ENCODE results near the gene PAK4. TPM values are rescaled to one million over a fixed set of nuclear protein-coding genes. Genes with fewer than 3 reads are reported as not detected.

PAK4 gene
- total RNA-seq, 1 donor from 2014 or later: 23.7 TPM

DNA sequence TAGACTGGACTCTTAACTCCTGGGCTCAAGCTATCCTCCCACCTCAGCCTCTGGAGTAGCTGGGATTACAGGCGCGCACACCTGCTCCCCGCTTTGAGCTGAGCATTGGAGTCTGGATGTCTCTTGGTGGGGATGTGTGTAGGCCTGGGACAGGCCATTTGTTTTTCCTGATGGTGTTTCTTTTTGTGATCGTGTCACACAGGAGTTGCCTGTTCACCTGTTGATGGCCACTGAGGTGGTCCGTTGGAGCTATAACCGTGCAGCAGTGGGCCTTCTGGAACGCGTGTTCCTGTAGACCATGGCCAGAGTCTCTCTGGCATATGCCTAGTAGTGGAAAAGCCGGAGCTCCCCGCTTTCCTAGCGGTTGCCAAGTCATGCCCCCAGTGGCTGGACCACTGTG lies 3.5 kb downstream of the PAK4 start:
- DNase-seq (ENCODE audit: low read depth): no peak
- H3K36me3 ChIP-seq (ENCODE audit: control insufficient read depth, insufficient read depth, low read length): no peaks in the 10 kb centered on the region
- TF ChIP-seq, protein P1, sequence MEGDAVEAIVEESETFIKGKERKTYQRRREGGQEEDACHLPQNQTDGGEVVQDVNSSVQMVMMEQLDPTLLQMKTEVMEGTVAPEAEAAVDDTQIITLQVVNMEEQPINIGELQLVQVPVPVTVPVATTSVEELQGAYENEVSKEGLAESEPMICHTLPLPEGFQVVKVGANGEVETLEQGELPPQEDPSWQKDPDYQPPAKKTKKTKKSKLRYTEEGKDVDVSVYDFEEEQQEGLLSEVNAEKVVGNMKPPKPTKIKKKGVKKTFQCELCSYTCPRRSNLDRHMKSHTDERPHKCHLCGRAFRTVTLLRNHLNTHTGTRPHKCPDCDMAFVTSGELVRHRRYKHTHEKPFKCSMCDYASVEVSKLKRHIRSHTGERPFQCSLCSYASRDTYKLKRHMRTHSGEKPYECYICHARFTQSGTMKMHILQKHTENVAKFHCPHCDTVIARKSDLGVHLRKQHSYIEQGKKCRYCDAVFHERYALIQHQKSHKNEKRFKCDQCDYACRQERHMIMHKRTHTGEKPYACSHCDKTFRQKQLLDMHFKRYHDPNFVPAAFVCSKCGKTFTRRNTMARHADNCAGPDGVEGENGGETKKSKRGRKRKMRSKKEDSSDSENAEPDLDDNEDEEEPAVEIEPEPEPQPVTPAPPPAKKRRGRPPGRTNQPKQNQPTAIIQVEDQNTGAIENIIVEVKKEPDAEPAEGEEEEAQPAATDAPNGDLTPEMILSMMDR (IDR thresholded peaks at IDR 0.05; ENCODE audit: insufficient read depth, low read length, poor library complexity, severe bottlenecking): no peak
- H3K4me3 ChIP-seq (ENCODE audit: low read depth, low read length): no peak overlapping the region
- H3K27me3 ChIP-seq (ENCODE audit: control insufficient read depth, insufficient read depth, low read length): no peaks in the 10 kb centered on the region

DNA sequence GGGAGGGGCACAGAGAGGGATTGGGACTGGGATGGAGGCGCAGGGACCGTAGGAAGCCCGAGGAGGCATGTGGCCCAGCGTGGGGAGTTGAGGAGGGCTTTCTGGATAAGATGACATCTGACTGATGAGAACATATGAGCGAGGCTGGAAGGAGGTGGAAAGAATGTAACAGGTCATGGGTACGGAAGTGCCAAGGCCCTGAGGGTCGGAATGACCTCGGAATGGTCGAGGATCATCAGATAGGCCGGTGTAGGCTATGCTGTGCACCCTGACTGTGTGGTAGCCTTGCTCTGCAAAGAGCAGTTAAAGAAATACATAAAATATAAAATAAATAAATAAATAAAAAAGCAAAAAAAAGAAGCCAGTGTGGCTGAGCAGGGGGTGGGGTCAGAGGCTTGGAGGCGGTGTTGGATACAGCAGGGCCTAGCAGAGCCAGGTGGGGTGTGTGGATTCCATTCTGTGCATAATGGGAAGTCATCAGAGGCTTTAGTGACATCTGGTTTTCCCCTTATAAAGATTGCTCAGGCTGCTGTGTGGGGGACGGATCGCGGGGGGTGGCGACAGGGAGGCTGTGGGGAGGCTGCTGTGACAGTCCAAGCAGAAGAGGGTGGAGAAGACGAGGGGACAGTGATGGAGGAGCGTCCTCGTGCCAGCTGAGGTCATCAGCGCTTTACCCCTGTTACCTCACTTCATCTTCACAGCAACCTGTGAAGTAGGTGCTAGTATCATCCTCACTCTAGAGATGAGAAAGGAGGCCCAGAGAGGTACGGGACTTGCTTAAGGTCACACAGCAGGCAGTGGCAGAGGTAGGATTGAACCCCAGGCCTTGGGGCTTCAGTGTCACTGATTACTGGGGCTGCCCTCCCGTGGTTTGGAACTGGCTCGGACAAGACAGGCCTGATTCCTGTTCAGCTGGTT lies 5.0 kb downstream of the PAK4 start:
- DNase-seq (ENCODE audit: low read depth): no peak
- no peaks in the 10 kb centered on the region for H3K27me3 ChIP-seq (ENCODE audit: control insufficient read depth, insufficient read depth, low read length)
- TF ChIP-seq, protein P1 (IDR thresholded peaks at IDR 0.05; ENCODE audit: insufficient read depth, low read length, poor library complexity, severe bottlenecking): no peak

DNA sequence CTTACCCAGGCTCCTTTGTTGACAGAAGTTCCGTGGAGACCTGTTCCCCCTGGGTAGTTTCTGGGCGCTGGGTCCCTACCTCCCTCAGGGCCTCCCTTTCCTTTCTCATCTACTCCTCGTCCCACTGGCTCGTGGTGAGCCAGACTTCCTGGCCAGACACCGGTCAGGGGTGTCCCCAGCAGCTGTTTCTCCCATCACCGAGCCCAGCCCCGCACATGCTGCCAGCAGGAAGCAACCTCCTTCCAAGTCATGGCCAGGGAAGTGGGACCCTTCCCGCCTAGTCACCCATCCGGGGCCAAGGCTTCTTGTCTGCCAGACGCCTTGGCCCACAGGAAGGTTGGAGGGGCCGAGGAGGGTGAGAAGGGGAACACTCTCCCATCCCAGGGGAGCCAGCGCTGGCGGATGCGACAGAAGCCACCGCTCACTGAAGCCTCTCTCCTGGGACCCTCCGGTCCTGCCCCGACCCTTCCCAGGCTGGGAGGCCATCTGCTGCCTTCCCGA lies 5.7 kb downstream of the PAK4 start:
- Histone ChIP-seq H3K4me3 (ENCODE audit: low read depth, low read length) (no peak overlapping the region), H3K36me3 (ENCODE audit: control insufficient read depth, insufficient read depth, low read length) (no peaks in the 10 kb centered on the region), H3K27me3 (ENCODE audit: control insufficient read depth, insufficient read depth, low read length) (no peaks in the 10 kb centered on the region)
- no peak for DNase-seq (ENCODE audit: low read depth)
- TF ChIP-seq, protein P1 (IDR thresholded peaks at IDR 0.05; ENCODE audit: insufficient read depth, low read length, poor library complexity, severe bottlenecking): no peak

More for the DNA sequence above, 5.0 kb downstream of the PAK4 start:
- no peak overlapping the region for H3K4me3 ChIP-seq (ENCODE audit: low read depth, low read length)
- H3K36me3 ChIP-seq (ENCODE audit: control insufficient read depth, insufficient read depth, low read length): no peaks in the 10 kb centered on the region

DNA sequence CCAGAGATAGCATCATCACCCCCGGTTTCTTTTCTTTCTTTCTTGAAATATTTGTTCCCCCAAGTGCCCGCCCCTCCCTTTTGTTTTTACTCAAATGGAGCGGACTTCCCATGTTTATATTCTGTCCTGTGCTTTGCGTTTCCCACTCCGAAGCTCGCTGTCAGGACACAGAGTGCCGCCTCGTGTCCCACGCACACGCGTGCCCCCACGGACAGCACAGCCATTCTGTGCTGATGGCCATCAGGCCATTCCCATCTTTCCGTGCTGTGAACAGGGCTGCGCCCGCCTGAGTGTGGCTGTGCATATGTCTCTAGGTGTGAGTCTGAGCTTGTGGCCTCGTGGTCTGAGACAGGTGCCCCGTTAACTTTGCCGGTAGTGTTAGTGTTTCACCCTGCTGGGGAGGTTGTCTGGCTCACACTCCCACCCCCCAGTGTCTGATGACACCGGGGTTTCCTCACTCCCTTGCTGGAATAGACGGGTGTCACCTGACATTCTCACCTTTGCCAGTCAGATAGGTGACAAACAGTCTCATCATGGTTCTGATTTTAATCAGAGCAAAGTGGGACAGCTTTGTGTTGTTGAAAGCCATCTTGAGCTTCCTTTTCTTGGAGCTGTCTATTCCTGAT lies 6.9 kb downstream of the PAK4 start:
- TF ChIP-seq, protein P1 (IDR thresholded peaks at IDR 0.05; ENCODE audit: insufficient read depth, low read length, poor library complexity, severe bottlenecking): no peak
- Histone ChIP-seq H3K36me3 (ENCODE audit: control insufficient read depth, insufficient read depth, low read length) (no peaks in the 10 kb centered on the region), H3K4me3 (ENCODE audit: low read depth, low read length) (no peak overlapping the region), H3K27me3 (ENCODE audit: control insufficient read depth, insufficient read depth, low read length) (no peaks in the 10 kb centered on the region)
- DNase-seq (ENCODE audit: low read depth): no peak

DNA sequence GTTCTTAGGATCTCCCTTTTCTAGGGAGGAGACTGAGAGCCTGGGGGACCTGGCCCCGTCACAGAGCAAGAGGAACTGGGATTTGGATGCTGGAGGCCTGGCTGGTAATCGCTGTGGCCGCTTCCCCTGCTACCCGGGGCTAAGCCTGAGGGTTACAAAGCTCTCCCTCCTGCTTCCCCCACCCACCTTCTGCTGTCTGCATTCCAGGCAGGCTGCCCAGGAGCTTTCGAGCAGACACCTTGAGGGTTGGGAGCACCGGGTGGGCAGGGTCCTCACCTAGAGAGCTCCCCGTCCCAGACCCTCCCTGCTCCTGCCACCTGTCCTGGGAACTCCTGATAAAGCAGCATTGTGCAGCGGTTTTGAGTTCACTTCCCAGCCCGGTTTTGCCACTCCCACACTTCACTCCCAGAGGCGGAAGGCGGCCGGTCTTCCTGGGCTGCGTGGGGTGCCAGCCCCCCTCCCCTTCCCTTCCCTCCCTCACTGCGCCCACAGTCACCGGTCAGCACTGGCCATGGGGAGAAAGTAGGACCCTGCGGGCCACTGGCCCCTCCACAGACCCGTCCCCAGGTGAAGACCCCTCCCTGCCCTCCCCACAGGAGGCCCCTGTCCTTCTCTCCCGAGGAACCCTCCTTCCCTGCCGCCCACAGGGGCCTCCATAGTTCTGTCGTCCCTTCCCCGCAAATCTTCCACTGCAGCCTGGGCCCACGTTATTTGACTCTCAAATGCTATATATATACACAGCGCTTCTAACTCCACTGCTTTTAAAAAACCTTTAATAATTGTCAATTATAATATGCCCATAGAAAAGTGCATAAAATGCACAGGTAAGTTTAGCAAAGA lies 8.1 kb downstream of the PAK4 start:
- DNase-seq (ENCODE audit: low read depth): no peak
- H3K27me3 ChIP-seq (ENCODE audit: control insufficient read depth, insufficient read depth, low read length): no peaks in the 10 kb centered on the region
- H3K4me3 ChIP-seq (ENCODE audit: low read depth, low read length): no peak overlapping the region
- TF ChIP-seq, protein P1 (IDR thresholded peaks at IDR 0.05; ENCODE audit: insufficient read depth, low read length, poor library complexity, severe bottlenecking): no peak
- no peaks in the 10 kb centered on the region for H3K36me3 ChIP-seq (ENCODE audit: control insufficient read depth, insufficient read depth, low read length)

All from kidney epithelial cell (primary cell).